ENCODE results near the gene CLMN.
"Not testable (repeated sequence)": the region's sequence is repeated elsewhere in the genome, so short reads cannot be mapped to it uniquely, and the experiment has no call there.

CLMN gene

GRCh38 chr14:95138876-95139275, 180.8 kb downstream of the CLMN start:
- intact Hi-C loops (cut with DNase I; ENCODE audit: low total_unique reads) = no loop called here
- Histone ChIP-seq H3K4me1 (peaks cover 0 to 88% (median 36%) of the 10 kb centered on the region in 4 donors), H3K27me3 (no peaks in the 10 kb centered on the region), H3K9me3 (no peaks in the 10 kb centered on the region), H3K36me3 (no peaks in the 10 kb centered on the region), H3K27ac (no peak overlapping the region), H3K4me3 (no peak overlapping the region)
- no peak for DNase-seq
- TF ChIP-seq CTCF (IDR thresholded peaks at IDR 0.05) = no peak

- H3K9me3 ChIP-seq; H3K4me3 ChIP-seq; H3K27ac ChIP-seq; H3K36me3 ChIP-seq; DNase-seq; intact Hi-C loops (cut with DNase I; ENCODE audit: low total_unique reads); H3K27me3 ChIP-seq: not testable (repeated sequence)
- peaks cover 0 to 84% (median 34%) of the 10 kb centered on the region in 4 donors for H3K4me1 ChIP-seq
Measured at GRCh38 chr14:95138455-95138854, 181.3 kb downstream of the CLMN start.

- peaks cover 0 to 77% (median 31%) of the 10 kb centered on the region in 4 donors for H3K4me1 ChIP-seq
- H3K27ac ChIP-seq = no peak overlapping the region
Measured at GRCh38 chr14:95137804-95138167, 181.9 kb downstream of the CLMN start.

GRCh38 chr14:95137164-95137803, 182.4 kb downstream of the CLMN start:
- Histone ChIP-seq H3K27me3 (no peaks in the 10 kb centered on the region), H3K36me3 (peaks cover 3 to 10% (median 10%) of the 10 kb centered on the region in 3 donors), H3K9me3 (no peaks in the 10 kb centered on the region), H3K4me3 (no peak overlapping the region), H3K27ac (no peak overlapping the region), H3K4me1 (peaks cover 0 to 72% (median 29%) of the 10 kb centered on the region in 4 donors)
- DNase-seq = no peak
- intact Hi-C loops (cut with DNase I; ENCODE audit: low total_unique reads) = no loop called here
- TF ChIP-seq CTCF (IDR thresholded peaks at IDR 0.05) = no peak

More at GRCh38 chr14:95137804-95138167, 181.9 kb downstream of the CLMN start:
- Histone ChIP-seq H3K9me3 (no peaks in the 10 kb centered on the region), H3K36me3 (peaks cover 0 to 6% (median 6%) of the 10 kb centered on the region in 3 donors), H3K4me3 (no peak overlapping the region), H3K27me3 (no peaks in the 10 kb centered on the region)
- intact Hi-C loops (cut with DNase I; ENCODE audit: low total_unique reads) = no loop called here
- no peak for TF ChIP-seq CTCF (IDR thresholded peaks at IDR 0.05)
- DNase-seq = no peak

- Histone ChIP-seq H3K4me3 (no peak overlapping the region), H3K36me3 (peaks cover 10 to 13% (median 11%) of the 10 kb centered on the region in 3 donors), H3K27me3 (no peaks in the 10 kb centered on the region), H3K4me1 (peaks cover 0 to 66% (median 25%) of the 10 kb centered on the region in 4 donors), H3K9me3 (no peaks in the 10 kb centered on the region), H3K27ac (no peak overlapping the region)
- no peak for DNase-seq
- no peak for TF ChIP-seq CTCF (IDR thresholded peaks at IDR 0.05)
- intact Hi-C loops (cut with DNase I; ENCODE audit: low total_unique reads) = no loop called here
Measured at GRCh38 chr14:95136631-95137030, 183.1 kb downstream of the CLMN start.

GRCh38 chr14:95134304-95134933, 185.3 kb downstream of the CLMN start:
- intact Hi-C loops (cut with DNase I; ENCODE audit: low total_unique reads) = no loop called here
- H3K4me1 ChIP-seq = peaks cover 0 to 43% (median 11%) of the 10 kb centered on the region in 4 donors
- no peak overlapping the region for H3K4me3 ChIP-seq
- H3K27ac ChIP-seq = no peak overlapping the region
- H3K36me3 ChIP-seq = peaks cover 15 to 23% (median 22%) of the 10 kb centered on the region in 3 donors
- no peaks in the 10 kb centered on the region for H3K9me3 ChIP-seq
- no peaks in the 10 kb centered on the region for H3K27me3 ChIP-seq
- DNase-seq = no peak
- no peak for TF ChIP-seq CTCF (IDR thresholded peaks at IDR 0.05)

Data from tibial artery (tissue), 4 donors.